SH-SY5Y (cell line): ENCODE data around the gene CDK5R1.

Experiments used
- GATA2 ChIP-seq: IDR thresholded peaks from 2 replicates; pipeline ENCODE4 v1.6.1; 2011; ENCODE audit warnings: mild to moderate bottlenecking, low read depth, low read length
- GATA3 ChIP-seq: IDR thresholded peaks from 2 replicates; pipeline ENCODE4 v1.6.1; 2011; ENCODE audit warnings: low read depth, mild to moderate bottlenecking, low read length, moderate library complexity

DNA sequence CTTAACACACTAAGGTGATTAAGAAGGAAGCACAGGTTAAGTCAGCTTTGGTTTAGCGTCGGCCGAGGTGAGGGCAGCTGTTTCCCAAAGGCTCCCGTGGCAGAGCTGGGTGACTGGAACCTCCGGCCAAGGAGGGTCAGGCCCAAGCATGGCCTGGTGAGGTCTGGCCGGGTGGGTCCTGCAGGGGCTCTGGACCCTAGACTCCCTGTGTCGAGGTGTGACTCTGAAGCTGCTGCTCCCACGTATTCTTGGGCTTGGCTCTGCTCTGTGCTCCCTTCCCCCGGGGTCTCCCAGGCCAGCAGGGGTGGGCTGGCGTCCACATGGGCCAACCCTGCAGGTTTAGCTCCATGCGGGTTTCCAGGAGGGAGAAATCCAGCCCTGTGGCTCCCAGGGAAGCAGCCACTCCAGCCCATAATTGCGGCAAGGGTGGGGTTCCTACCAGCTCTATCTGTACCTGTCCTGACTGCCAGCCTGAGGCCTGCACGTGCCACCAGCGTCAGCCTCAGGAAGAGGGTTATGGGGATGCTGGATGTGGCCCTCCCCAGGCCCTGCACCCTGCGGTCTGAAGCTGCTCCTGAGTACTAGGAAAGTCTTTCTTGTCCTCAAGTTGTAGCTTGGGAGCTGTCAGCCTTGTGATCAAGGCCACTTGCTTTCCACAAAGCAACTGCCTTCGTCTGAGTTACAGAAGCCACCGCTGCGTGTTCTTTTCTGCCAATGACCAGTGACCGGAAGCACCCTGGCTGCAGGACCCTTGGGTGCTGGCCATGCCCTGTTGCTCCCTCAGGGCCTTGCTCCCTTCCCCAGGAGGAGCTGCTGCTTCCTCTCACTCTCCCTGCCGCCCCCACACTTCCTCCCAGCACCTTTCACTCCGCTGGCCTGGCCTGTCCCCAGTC, 4.8 kb downstream of the CDK5R1 start:
- no peak for TF ChIP-seq GATA2
- TF ChIP-seq GATA3 = no peak
